MM.1S (cell line): Measurements from ENCODE around the gene ZNF280D.
"Not testable (repeated sequence)": the region's sequence is repeated elsewhere in the genome, so short reads cannot be mapped to it uniquely, and the experiment has no call there.

Experiments used
- DNase-seq: peaks from one replicate; pipeline ENCODE4 v3.0.0-alpha.2; 2015
- H2AFZ ChIP-seq: fragments of 300-600 bp; sonication (generic); 2 replicates; pipeline ENCODE4 v1.6.0; 2016; ENCODE audit warnings: antibody characterized with exemption, low read length
- H3F3A ChIP-seq: fragments of 300-600 bp; sonication (generic); 2 replicates; pipeline ENCODE4 v1.6.1; 2016; ENCODE audit warnings: mild to moderate bottlenecking, antibody characterized with exemption, low read length, moderate library complexity, mixed read lengths; ENCODE audit not compliant: insufficient read depth
- H3K27ac ChIP-seq: fragments of 300-600 bp; sonication (generic); 2 replicates; pipeline ENCODE4 v1.5.1; 2016; ENCODE audit warnings: mild to moderate bottlenecking, low read length
- H3K27me3 ChIP-seq: fragments of 300-600 bp; sonication (generic); replicated peaks from 2 replicates; pipeline ENCODE4 v1.6.0; 2016; ENCODE audit warnings: low read length; ENCODE audit not compliant: insufficient read depth
- H3K36me3 ChIP-seq: fragments of 300-600 bp; sonication (generic); replicated peaks from 2 replicates; pipeline ENCODE4 v1.6.1; 2016; ENCODE audit warnings: mild to moderate bottlenecking, low read length, mixed read lengths; ENCODE audit not compliant: insufficient read depth
- H3K4me1 ChIP-seq: fragments of 300-600 bp; sonication (generic); 2 replicates; pipeline ENCODE4 v1.6.1; 2016; ENCODE audit warnings: low read length, mixed read lengths
- H3K4me2 ChIP-seq: fragments of 300-600 bp; sonication (generic); 2 replicates; pipeline ENCODE4 v1.6.0; 2016; ENCODE audit warnings: low read depth, low read length
- H3K4me3 ChIP-seq: fragments of 300-600 bp; sonication (generic); 2 replicates; pipeline ENCODE4 v1.5.1; 2016; ENCODE audit warnings: low read length, mixed read lengths
- H3K79me2 ChIP-seq: fragments of 300-600 bp; sonication (generic); 2 replicates; pipeline ENCODE4 v1.6.1; 2016; ENCODE audit warnings: mixed run types, low read length, mixed read lengths
- H3K9ac ChIP-seq: fragments of 300-600 bp; sonication (generic); 2 replicates; pipeline ENCODE4 v1.6.1; 2016; ENCODE audit warnings: low read length, mixed read lengths
- H3K9me2 ChIP-seq: fragments of 300-600 bp; sonication (generic); replicated peaks from 2 replicates; pipeline ENCODE4 v1.6.1; 2016; ENCODE audit warnings: mild to moderate bottlenecking, low read length, mixed read lengths; ENCODE audit not compliant: insufficient read depth
- H3K9me3 ChIP-seq: fragments of 300-600 bp; sonication (generic); replicated peaks from 2 replicates; pipeline ENCODE4 v1.6.1; 2016; ENCODE audit warnings: mild to moderate bottlenecking, low read length, mixed read lengths; ENCODE audit not compliant: insufficient read depth
- H4K20me1 ChIP-seq: fragments of 300-600 bp; sonication (generic); 2 replicates; pipeline ENCODE4 v1.6.1; 2016; ENCODE audit warnings: mild to moderate bottlenecking, low read length, moderate library complexity, mixed read lengths; ENCODE audit not compliant: insufficient read depth
- CTCF ChIP-seq: fragments of 300-600 bp; sonication (generic); IDR thresholded peaks from 2 replicates; pipeline ENCODE4 v1.5.1; 2016; ENCODE audit warnings: antibody characterized with exemption, low read length, mixed read lengths
- EZH2 ChIP-seq: fragments of 300-600 bp; sonication (generic); optimal IDR thresholded peaks from 2 replicates; pipeline ENCODE3; 2017; ENCODE audit warnings: low read depth, mild to moderate bottlenecking, antibody characterized with exemption, low read length, mixed read lengths
- EZH2phosphoT487 ChIP-seq: fragments of 300-600 bp; sonication (generic); IDR thresholded peaks from 2 replicates; pipeline ENCODE4 v1.6.1; 2018; ENCODE audit warnings: antibody characterized with exemption, low read length

Gene ZNF280D

GRCh38 chr15:56733136-56734012, at the start of gene ZNF280D:
ZNF280D (minus strand) TSS chr15:56733509; CDS start chr15:56707109, 26,400 bp downstream.
- H3K36me3 ChIP-seq = no peaks in the 10 kb centered on the region
- TF ChIP-seq EZH2 (no peak), CTCF (no peak)
- peaks cover 46% of the 10 kb centered on the region for H3K79me2 ChIP-seq
- H4K20me1 ChIP-seq = no peaks in the 10 kb centered on the region
- H3K9ac ChIP-seq = peak within 1 kb of the TSS; percentile 89
- peak; percentile 84 for DNase-seq
- H3K27ac ChIP-seq = peak within 1 kb of the TSS; percentile 65; the same call in 1 of the 2 replicates
- H3K4me3 ChIP-seq = peak within 1 kb of the TSS; percentile 93
- no peaks in the 10 kb centered on the region for H3K9me3 ChIP-seq
- H3K4me2 ChIP-seq = peak within 1 kb of the TSS; percentile 89
- H3K9me2 ChIP-seq = no peaks in the 10 kb centered on the region
- H2AFZ ChIP-seq = peak within 1 kb of the TSS; percentile 93
- H3K27me3 ChIP-seq = no peaks in the 10 kb centered on the region
- peaks cover 8% of the 10 kb centered on the region; the same call in 1 of the 2 replicates for H3F3A ChIP-seq
- H3K4me1 ChIP-seq = peaks cover 21% of the 10 kb centered on the region; the same call in 1 of the 2 replicates

GRCh38 chr15:56782306-56782705, 49.0 kb upstream of the ZNF280D start:
- H2AFZ ChIP-seq = no peak overlapping the region
- H3K4me1 ChIP-seq = no peaks in the 10 kb centered on the region
- no peak overlapping the region for H3K9ac ChIP-seq
- no peak for DNase-seq
- H4K20me1 ChIP-seq = no peaks in the 10 kb centered on the region
- no peak overlapping the region for H3K4me2 ChIP-seq
- no peak for TF ChIP-seq EZH2phosphoT487
- TF ChIP-seq EZH2 = no peak
- no peak for TF ChIP-seq CTCF
- no peaks in the 10 kb centered on the region for H3F3A ChIP-seq
- no peaks in the 10 kb centered on the region for H3K9me3 ChIP-seq
- H3K36me3 ChIP-seq = no peaks in the 10 kb centered on the region
- H3K27ac ChIP-seq = no peak overlapping the region
- no peaks in the 10 kb centered on the region for H3K9me2 ChIP-seq
- H3K79me2 ChIP-seq = no peaks in the 10 kb centered on the region
- no peak overlapping the region for H3K4me3 ChIP-seq
- no peaks in the 10 kb centered on the region for H3K27me3 ChIP-seq

GRCh38 chr15:56781666-56782065, 48.4 kb upstream of the ZNF280D start:
- Histone ChIP-seq H3K79me2 (no peaks in the 10 kb centered on the region), H3K4me2 (no peak overlapping the region), H3K9me3 (no peaks in the 10 kb centered on the region), H2AFZ (no peak overlapping the region), H4K20me1 (no peaks in the 10 kb centered on the region), H3K9me2 (no peaks in the 10 kb centered on the region), H3K4me3 (no peak overlapping the region), H3K36me3 (no peaks in the 10 kb centered on the region), H3K4me1 (no peaks in the 10 kb centered on the region), H3K27me3 (no peaks in the 10 kb centered on the region), H3K27ac (no peak overlapping the region), H3K9ac (no peak overlapping the region), H3F3A (no peaks in the 10 kb centered on the region)
- DNase-seq = no peak
- no peak for TF ChIP-seq EZH2phosphoT487
- no peak for TF ChIP-seq CTCF
- TF ChIP-seq EZH2 = no peak

- H3K4me1 ChIP-seq = peaks cover 12% of the 10 kb centered on the region
- H3K9me3 ChIP-seq, H3K4me2 ChIP-seq, H2AFZ ChIP-seq, H3K4me3 ChIP-seq, H3K9ac ChIP-seq, H3K36me3 ChIP-seq, H3F3A ChIP-seq, H3K9me2 ChIP-seq, H4K20me1 ChIP-seq, H3K27me3 ChIP-seq, H3K79me2 ChIP-seq: not testable (repeated sequence)
- DNase-seq = peak; percentile 66
- H3K27ac ChIP-seq = peak overlapping the region; percentile 22; the same call in 1 of the 2 replicates
These were observed 46.9 kb upstream of the ZNF280D start for GRCh38 chr15:56780102-56780725.

- DNase-seq, H3F3A ChIP-seq, H4K20me1 ChIP-seq, H2AFZ ChIP-seq, H3K4me3 ChIP-seq, H3K27ac ChIP-seq, H3K9me2 ChIP-seq, H3K79me2 ChIP-seq, H3K4me2 ChIP-seq, H3K27me3 ChIP-seq, H3K9ac ChIP-seq, H3K9me3 ChIP-seq, H3K36me3 ChIP-seq: not testable (repeated sequence)
- H3K4me1 ChIP-seq = peaks cover 12% of the 10 kb centered on the region
These were observed 46.1 kb upstream of the ZNF280D start for GRCh38 chr15:56779449-56779848.
